ENCODE data around the gene SFI1.

GRCh38 chr22:31611061-31611760 lies 114.9 kb downstream of the SFI1 start:
- TF ChIP-seq, protein P1, sequence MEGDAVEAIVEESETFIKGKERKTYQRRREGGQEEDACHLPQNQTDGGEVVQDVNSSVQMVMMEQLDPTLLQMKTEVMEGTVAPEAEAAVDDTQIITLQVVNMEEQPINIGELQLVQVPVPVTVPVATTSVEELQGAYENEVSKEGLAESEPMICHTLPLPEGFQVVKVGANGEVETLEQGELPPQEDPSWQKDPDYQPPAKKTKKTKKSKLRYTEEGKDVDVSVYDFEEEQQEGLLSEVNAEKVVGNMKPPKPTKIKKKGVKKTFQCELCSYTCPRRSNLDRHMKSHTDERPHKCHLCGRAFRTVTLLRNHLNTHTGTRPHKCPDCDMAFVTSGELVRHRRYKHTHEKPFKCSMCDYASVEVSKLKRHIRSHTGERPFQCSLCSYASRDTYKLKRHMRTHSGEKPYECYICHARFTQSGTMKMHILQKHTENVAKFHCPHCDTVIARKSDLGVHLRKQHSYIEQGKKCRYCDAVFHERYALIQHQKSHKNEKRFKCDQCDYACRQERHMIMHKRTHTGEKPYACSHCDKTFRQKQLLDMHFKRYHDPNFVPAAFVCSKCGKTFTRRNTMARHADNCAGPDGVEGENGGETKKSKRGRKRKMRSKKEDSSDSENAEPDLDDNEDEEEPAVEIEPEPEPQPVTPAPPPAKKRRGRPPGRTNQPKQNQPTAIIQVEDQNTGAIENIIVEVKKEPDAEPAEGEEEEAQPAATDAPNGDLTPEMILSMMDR (conservative IDR thresholded peaks at IDR 0.05; ENCODE audit: low read length) = no peak
- no peak for TF ChIP-seq EZH2phosphoT487 (IDR thresholded peaks at IDR 0.05; ENCODE audit: borderline replicate concordance)

All from Loucy (cell line).